ENCODE data around the gene SMARCAD1. TPM values are rescaled to one million over a fixed set of nuclear protein-coding genes. Genes with fewer than 3 reads are reported as not detected.

The SMARCAD1 gene
- total and polyA plus RNA-seq, 2 of the 8 experiments (the other 6 are each of a cell fraction or from before 2014, with no cell fraction given): 24.1 to 59.4 TPM

GRCh38 chr4:94251094-94251493 is 43.4 kb downstream of the SMARCAD1 start:
- Histone ChIP-seq H3K79me2 (ENCODE audit: control insufficient read depth in 1 of 2, insufficient read depth in 2 of 2, low read length in 2 of 2) (0 out of 4 replicates have a peak, but pooled peaks cover 0 to 2% of the 10 kb centered on the region in 2 experiments), H3K9ac (replicated peaks in 1 of 4; ENCODE audit: extremely low read depth in 1 of 4, low read depth in 3 of 4, low read length in 3 of 4) (no peak overlapping the region), H3K23me2 (ENCODE audit: low read depth, low read length) (no peaks in the 10 kb centered on the region), H3K79me1 (ENCODE audit: low read depth, low read length) (no peaks in the 10 kb centered on the region), H2BK120ac (replicated peaks; ENCODE audit: low read depth, low read length) (no peak overlapping the region), H4K20me1 (replicated peaks in 1 of 2; ENCODE audit: control insufficient read depth in 1 of 2, insufficient read depth in 2 of 2, low read length in 2 of 2) (peaks cover 0 to 2% of the 10 kb centered on the region in 2 experiments), H4K91ac (replicated peaks; ENCODE audit: insufficient read length, low read length) (no peak overlapping the region), H2BK20ac (ENCODE audit: low read length) (no peak overlapping the region), H4K8ac (ENCODE audit: extremely low read depth, insufficient read depth, low read length) (no peak overlapping the region), H3K4me1 (replicated peaks in 1 of 4; ENCODE audit: control insufficient read depth in 3 of 4, insufficient read depth in 4 of 4, low read length in 3 of 4) (0 out of 7 replicates have a peak, but pooled peaks cover 0 to 2% (median 0%) of the 10 kb centered on the region in 4 experiments), H3K14ac (ENCODE audit: insufficient read length) (no peak overlapping the region), H2BK12ac (ENCODE audit: low read depth, low read length) (no peak overlapping the region), H3K56ac (replicated peaks; ENCODE audit: insufficient read length, low read depth, low read length) (no peak overlapping the region), H2BK15ac (ENCODE audit: low read length) (no peak overlapping the region), H3K9me3 (ENCODE audit: insufficient read depth in 2 of 2, low read depth in 1 of 2, low read length in 1 of 2) (no peaks in the 10 kb centered on the region), H3K18ac (ENCODE audit: extremely low read depth, low read length) (no peak overlapping the region), H4K5ac (ENCODE audit: insufficient read length, low read depth, low read length) (no peak overlapping the region), H3K27ac (ENCODE audit: low read depth, low read length) (no peak overlapping the region), H3K4ac (replicated peaks; ENCODE audit: insufficient read length, low read depth, low read length) (no peak overlapping the region), H2AFZ (ENCODE audit: low read length) (no peak overlapping the region), H3K23ac (ENCODE audit: insufficient read length) (no peak overlapping the region), H3K27me3 (replicated peaks in 1 of 4; ENCODE audit: control insufficient read depth in 3 of 4, extremely low read depth in 1 of 4, insufficient read depth in 3 of 4, low read length in 3 of 4) (no peaks in the 10 kb centered on the region), H3K4me3 (ENCODE audit: extremely low read depth in 1 of 4, insufficient read depth in 2 of 4, low read depth in 3 of 4, low read length in 4 of 4) (no peak overlapping the region), H3K36me3 (ENCODE audit: control insufficient read depth in 2 of 4, insufficient read depth in 4 of 4, low read length in 3 of 4) (peaks cover 0 to 56% (median 17%) of the 10 kb centered on the region in 4 experiments; a peak in 7 of 8 replicates), H2AK5ac (ENCODE audit: low read depth, low read length) (no peak overlapping the region), H2BK5ac (ENCODE audit: low read depth, low read length) (no peak overlapping the region), H3K4me2 (ENCODE audit: insufficient read depth in 1 of 2, low read depth in 2 of 2, low read length in 2 of 2) (no peak overlapping the region)
- FAIRE-seq (no peak), DNase-seq (ENCODE audit: low read depth in 1 of 2, low spot score in 2 of 2) (no peak)
- TF ChIP-seq ASH2L (IDR thresholded peaks at IDR 0.05; ENCODE audit: low read length) (no peak), RFX5 (IDR thresholded peaks at IDR 0.05; ENCODE audit: borderline replicate concordance, low read depth, low read length) (no peak), EZH2 (IDR thresholded peaks at IDR 0.05; ENCODE audit: low read depth, low read length, severe bottlenecking) (no peak), HDAC6 (IDR thresholded peaks at IDR 0.05; ENCODE audit: low read depth, low read length) (no peak), YY1 (IDR thresholded peaks at IDR 0.05; ENCODE audit: low read depth, low read length) (no peak), TAF1 (IDR thresholded peaks at IDR 0.05; ENCODE audit: low read depth, low read length) (no peak), GABPA (IDR thresholded peaks at IDR 0.05; ENCODE audit: borderline replicate concordance, insufficient read depth, low read length) (no peak), NRF1 (IDR thresholded peaks at IDR 0.05; ENCODE audit: low read depth, low read length) (no peak), KDM4A (IDR thresholded peaks at IDR 0.05; ENCODE audit: low read depth, low read length, severe bottlenecking) (no peak), POLR2A (IDR thresholded peaks at IDR 0.05; ENCODE audit: control extremely low read depth in 1 of 2, low read depth in 2 of 2, low read length in 2 of 2) (no peak), CREB1 (IDR thresholded peaks at IDR 0.05) (no peak)
- ChIA-PET POLR2A (ENCODE audit: partially characterized antibody) (interaction anchor here (1.8 kb wide), 1 partner anchor 11 kb away, joined by 5 read pairs; no protein-coding TSS in a partner anchor), CTCF (ENCODE audit: partially characterized antibody) (no interaction called here)

All from H1 (cell line).